Panc1 (cell line): ENCODE measurements around the gene UBR3. TPM values are rescaled to one million over a fixed set of nuclear protein-coding genes. Genes with fewer than 3 reads are reported as not detected.

Experiments
- ATAC-seq: fragments of 200-7000 bp; cut with Tn5 transposase; 2 replicates; pipeline ENCODE4 v1.9.1; 2020; ENCODE audit warnings: mild to moderate bottlenecking, moderate library complexity
- BruUV-seq: library from RNA; stranded (reverse); fragments of 400-500 nt; replicated peaks from 2 replicates; lab custom pipeline; 2021; lab: Mats Ljungman, UMichigan
- CTCF ChIA-PET: fragments of 300-600 bp; sonication (Branson Sonifier 250); formaldehyde crosslinking; loops from one replicate; lab custom pipeline; 2022; ENCODE audit warnings: antibody characterized with exemption; lab: Charles Lee
- POLR2A ChIA-PET: fragments of 300-600 bp; sonication (Branson Sonifier 250); formaldehyde crosslinking; loops from one replicate; lab custom pipeline; 2022; ENCODE audit warnings: antibody characterized with exemption; lab: Charles Lee
- DNase-seq: peaks from one replicate; pipeline ENCODE4 v3.0.0-alpha.2; 2010; ENCODE audit warnings: low read depth, low spot score
- H3K27ac ChIP-seq: 2 replicates; pipeline ENCODE4 v1.5.1; 2011; ENCODE audit warnings: mild to moderate bottlenecking, low read length, inconsistent platforms
- H3K27me3 ChIP-seq: fragments of 200-500 bp; sonication (Bioruptor generic); 2 replicates; pipeline ENCODE4 v1.6.0; 2014; ENCODE audit warnings: low read length, inconsistent platforms; ENCODE audit not compliant: control insufficient read depth, insufficient read depth
- H3K36me3 ChIP-seq: fragments of 200-500 bp; sonication (Bioruptor generic); 2 replicates; pipeline ENCODE4 v1.5.1; 2014; ENCODE audit warnings: inconsistent platforms, mild to moderate bottlenecking, low read length, moderate library complexity; ENCODE audit not compliant: control insufficient read depth, insufficient read depth
- H3K4me1 ChIP-seq: 2 replicates; pipeline ENCODE4 v1.5.1; 2011; ENCODE audit warnings: inconsistent platforms, mild to moderate bottlenecking, low read length, moderate library complexity; ENCODE audit not compliant: control insufficient read depth, insufficient read depth
- H3K4me3 ChIP-seq, 2 experiments: 2 replicates each; pipeline ENCODE4 v1.5.1; 2011 to 2012; ENCODE audit warnings: low read depth in 2 of 2, low read length in 2 of 2, mild to moderate bottlenecking in 2 of 2, inconsistent platforms in 1 of 2, moderate library complexity in 1 of 2
- H3K9me3 ChIP-seq: fragments of 200-500 bp; sonication (Bioruptor generic); 2 replicates; pipeline ENCODE4 v1.5.1; 2014; ENCODE audit warnings: low read depth, mild to moderate bottlenecking, inconsistent platforms, low read length, moderate library complexity; ENCODE audit not compliant: control insufficient read depth, insufficient read depth
- CTCF ChIP-seq: fragments of 450-650 bp; IDR thresholded peaks from 2 replicates; pipeline ENCODE4 v1.5.1; 2017; ENCODE audit warnings: mild to moderate bottlenecking
- POLR2AphosphoS5 ChIP-seq: IDR thresholded peaks from 2 replicates; pipeline ENCODE4 v1.6.1; 2012; ENCODE audit warnings: mild to moderate bottlenecking, low read depth, low read length, moderate library complexity
- SIN3A ChIP-seq: IDR thresholded peaks from 2 replicates; pipeline ENCODE4 v1.6.1; 2012; ENCODE audit warnings: low read depth, mild to moderate bottlenecking, low read length, moderate library complexity, borderline replicate concordance; ENCODE audit not compliant: insufficient read depth
- TCF7L2 ChIP-seq: IDR thresholded peaks from 2 replicates; pipeline ENCODE4 v1.6.1; 2011; ENCODE audit warnings: mild to moderate bottlenecking, low read depth, low read length, inconsistent platforms
- in situ Hi-C: cut with HindIII; loops from 2 replicates; pipeline ENCODE4 v1.10.0; 2016; ENCODE audit warnings: low sequenced_read_pairs, low pct_unique_long_range_greater_than_20kb
- intact Hi-C: fragments of 100-400 bp; cut with micrococcal nuclease; formaldehyde crosslinking; loops from one replicate; pipeline ENCODE4 v1.10.0; 2022; ENCODE audit not compliant: unreplicated experiment
- total RNA-seq: library from RNA; stranded (reverse); gene quantifications from one replicate; pipeline ENCODE4 v1.2.1, GENCODE V29; 2021; ENCODE audit not compliant: unreplicated experiment
- TF ChIP-seq, protein P1 (sequence below), 2 experiments: IDR thresholded peaks; 2 replicates each; pipeline ENCODE4 v1.6.1; 2011 to 2012; ENCODE audit warnings: low read depth in 2 of 2, control low read depth in 1 of 2, low read length in 1 of 2, mild to moderate bottlenecking in 1 of 2, moderate library complexity in 1 of 2; ENCODE audit not compliant: insufficient read depth in 1 of 2

UBR3 gene
- total RNA-seq, 1 experiment from 2014 or later, result 27.9 TPM

DNA sequence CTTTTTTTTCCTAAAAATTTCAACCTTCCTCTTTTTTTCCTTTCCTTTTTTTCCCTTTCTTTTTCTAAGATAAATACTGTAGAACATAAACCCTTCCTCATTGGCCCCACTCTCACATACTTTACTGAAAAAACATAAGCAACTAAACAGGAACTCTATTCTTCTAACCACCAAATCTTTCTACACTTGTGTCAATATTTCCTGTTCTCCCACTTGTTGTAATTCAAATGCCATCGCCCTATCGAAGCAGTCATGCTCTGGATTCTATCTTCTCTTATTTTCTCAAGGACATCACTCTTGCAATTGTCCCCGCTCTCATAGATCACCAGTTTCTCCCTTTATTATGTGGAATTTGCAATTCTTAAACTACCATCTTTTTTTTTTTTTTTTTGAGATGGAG, 48.8 kb upstream of the UBR3 start:
- Histone ChIP-seq H3K4me1 (no peaks in the 10 kb centered on the region), H3K9me3 (no peaks in the 10 kb centered on the region), H3K4me3 (no peak overlapping the region), H3K27ac (no peak overlapping the region), H3K36me3 (no peaks in the 10 kb centered on the region), H3K27me3 (no peaks in the 10 kb centered on the region)
- no TSS peak for BruUV-seq
- ChIA-PET POLR2A (no interaction called here), CTCF (no interaction called here)
- TF ChIP-seq POLR2AphosphoS5 (no peak), SIN3A (no peak), CTCF (no peak), TCF7L2 (no peak)
- TF ChIP-seq, protein P1, sequence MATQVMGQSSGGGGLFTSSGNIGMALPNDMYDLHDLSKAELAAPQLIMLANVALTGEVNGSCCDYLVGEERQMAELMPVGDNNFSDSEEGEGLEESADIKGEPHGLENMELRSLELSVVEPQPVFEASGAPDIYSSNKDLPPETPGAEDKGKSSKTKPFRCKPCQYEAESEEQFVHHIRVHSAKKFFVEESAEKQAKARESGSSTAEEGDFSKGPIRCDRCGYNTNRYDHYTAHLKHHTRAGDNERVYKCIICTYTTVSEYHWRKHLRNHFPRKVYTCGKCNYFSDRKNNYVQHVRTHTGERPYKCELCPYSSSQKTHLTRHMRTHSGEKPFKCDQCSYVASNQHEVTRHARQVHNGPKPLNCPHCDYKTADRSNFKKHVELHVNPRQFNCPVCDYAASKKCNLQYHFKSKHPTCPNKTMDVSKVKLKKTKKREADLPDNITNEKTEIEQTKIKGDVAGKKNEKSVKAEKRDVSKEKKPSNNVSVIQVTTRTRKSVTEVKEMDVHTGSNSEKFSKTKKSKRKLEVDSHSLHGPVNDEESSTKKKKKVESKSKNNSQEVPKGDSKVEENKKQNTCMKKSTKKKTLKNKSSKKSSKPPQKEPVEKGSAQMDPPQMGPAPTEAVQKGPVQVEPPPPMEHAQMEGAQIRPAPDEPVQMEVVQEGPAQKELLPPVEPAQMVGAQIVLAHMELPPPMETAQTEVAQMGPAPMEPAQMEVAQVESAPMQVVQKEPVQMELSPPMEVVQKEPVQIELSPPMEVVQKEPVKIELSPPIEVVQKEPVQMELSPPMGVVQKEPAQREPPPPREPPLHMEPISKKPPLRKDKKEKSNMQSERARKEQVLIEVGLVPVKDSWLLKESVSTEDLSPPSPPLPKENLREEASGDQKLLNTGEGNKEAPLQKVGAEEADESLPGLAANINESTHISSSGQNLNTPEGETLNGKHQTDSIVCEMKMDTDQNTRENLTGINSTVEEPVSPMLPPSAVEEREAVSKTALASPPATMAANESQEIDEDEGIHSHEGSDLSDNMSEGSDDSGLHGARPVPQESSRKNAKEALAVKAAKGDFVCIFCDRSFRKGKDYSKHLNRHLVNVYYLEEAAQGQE (IDR thresholded peaks at IDR 0.05; ENCODE audit: insufficient read depth in 1 of 2, low read depth in 2 of 2, low read length in 1 of 2), result no peak
- intact Hi-C loops (no loop called here), in situ Hi-C loops (no loop called here)
- DNase-seq (no peak), ATAC-seq (no peak)

- no peaks in the 10 kb centered on the region for H3K36me3 ChIP-seq
- H3K27me3 ChIP-seq, result no peaks in the 10 kb centered on the region
- no TSS peak for BruUV-seq
- CTCF ChIA-PET, result no interaction called here
- DNase-seq, result no peak
- no peak for ATAC-seq
- no peaks in the 10 kb centered on the region for H3K9me3 ChIP-seq
- POLR2A ChIA-PET, result interaction anchor here (0.7 kb wide), 1 partner anchor 47 kb away, joined by 3 read pairs; no protein-coding TSS in a partner anchor
- no peak overlapping the region for H3K4me3 ChIP-seq
- in situ Hi-C loops (no loop called here), intact Hi-C loops (no loop called here)
- no peak for TF ChIP-seq CTCF
- TF ChIP-seq TCF7L2, result no peak
- TF ChIP-seq SIN3A, result no peak
- TF ChIP-seq POLR2AphosphoS5, result no peak
- H3K4me1 ChIP-seq, result no peaks in the 10 kb centered on the region
- H3K27ac ChIP-seq, result no peak overlapping the region
Measured at GRCh38 chr2:169781249-169782013, 45.8 kb upstream of the UBR3 start.
